ENCODE measurements around the gene ADAMTSL1.

ADAMTSL1 gene

GRCh38 chr9:18542837-18543405 is 69.0 kb downstream of the ADAMTSL1 start:
- Histone ChIP-seq H3K9ac (ENCODE audit: low read depth, low read length) (peak overlapping the region; percentile 74), H3K4me3 (ENCODE audit: low read length) (peak overlapping the region; percentile 8)

GRCh38 chr9:18543406-18544192 is 69.6 kb downstream of the ADAMTSL1 start:
- Histone ChIP-seq H3K9ac (ENCODE audit: low read depth, low read length) (peak overlapping the region; percentile 78), H3K4me1 (ENCODE audit: control insufficient read depth, insufficient read depth, low read length) (peaks cover 50% of the 10 kb centered on the region)

More at GRCh38 chr9:18542837-18543405, 69.0 kb downstream of the ADAMTSL1 start:
- H3K4me1 ChIP-seq (ENCODE audit: control insufficient read depth, insufficient read depth, low read length) = peaks cover 48% of the 10 kb centered on the region
- peak overlapping the region; percentile 63 for H3K4me2 ChIP-seq (ENCODE audit: low read length)
- H3K27me3 ChIP-seq (ENCODE audit: control insufficient read depth, insufficient read depth, low read length) = no peaks in the 10 kb centered on the region
- H3K36me3 ChIP-seq (ENCODE audit: insufficient read depth, low read length) = peaks cover 30% of the 10 kb centered on the region
- no peaks in the 10 kb centered on the region for H3K9me3 ChIP-seq (replicated peaks; ENCODE audit: low read length)

GRCh38 chr9:18544456-18544855 is 70.5 kb downstream of the ADAMTSL1 start:
- peak overlapping the region; percentile 78 for H3K9ac ChIP-seq (ENCODE audit: low read depth, low read length)
- no peaks in the 10 kb centered on the region for H3K27me3 ChIP-seq (ENCODE audit: control insufficient read depth, insufficient read depth, low read length)
- H3K36me3 ChIP-seq (ENCODE audit: insufficient read depth, low read length) = peaks cover 14% of the 10 kb centered on the region
- no peaks in the 10 kb centered on the region for H3K9me3 ChIP-seq (replicated peaks; ENCODE audit: low read length)
- H3K4me3 ChIP-seq (ENCODE audit: low read length) = no peak overlapping the region
- no peak overlapping the region for H3K4me2 ChIP-seq (ENCODE audit: low read length)
- peaks cover 50% of the 10 kb centered on the region for H3K4me1 ChIP-seq (ENCODE audit: control insufficient read depth, insufficient read depth, low read length)

More at GRCh38 chr9:18543406-18544192, 69.6 kb downstream of the ADAMTSL1 start:
- Histone ChIP-seq H3K27me3 (ENCODE audit: control insufficient read depth, insufficient read depth, low read length) (no peaks in the 10 kb centered on the region), H3K4me3 (ENCODE audit: low read length) (peak overlapping the region; percentile 8), H3K9me3 (replicated peaks; ENCODE audit: low read length) (no peaks in the 10 kb centered on the region), H3K36me3 (ENCODE audit: insufficient read depth, low read length) (peaks cover 23% of the 10 kb centered on the region), H3K4me2 (ENCODE audit: low read length) (peak overlapping the region; percentile 63)

- Histone ChIP-seq H3K9ac (ENCODE audit: low read depth, low read length) (no peak overlapping the region), H3K4me3 (ENCODE audit: low read length) (no peak overlapping the region), H3K36me3 (ENCODE audit: insufficient read depth, low read length) (peaks cover 7% of the 10 kb centered on the region), H3K4me1 (ENCODE audit: control insufficient read depth, insufficient read depth, low read length) (peaks cover 50% of the 10 kb centered on the region), H3K9me3 (replicated peaks; ENCODE audit: low read length) (no peaks in the 10 kb centered on the region), H3K27me3 (ENCODE audit: control insufficient read depth, insufficient read depth, low read length) (no peaks in the 10 kb centered on the region), H3K4me2 (ENCODE audit: low read length) (peak overlapping the region; percentile 4)
Observed at GRCh38 chr9:18545636-18546360, 71.8 kb downstream of the ADAMTSL1 start.

GRCh38 chr9:18548456-18548855 is 74.5 kb downstream of the ADAMTSL1 start:
- Histone ChIP-seq H3K36me3 (ENCODE audit: insufficient read depth, low read length) (peaks cover 6% of the 10 kb centered on the region), H3K27me3 (ENCODE audit: control insufficient read depth, insufficient read depth, low read length) (no peaks in the 10 kb centered on the region), H3K9ac (ENCODE audit: low read depth, low read length) (no peak overlapping the region), H3K4me1 (ENCODE audit: control insufficient read depth, insufficient read depth, low read length) (peaks cover 33% of the 10 kb centered on the region), H3K4me2 (ENCODE audit: low read length) (no peak overlapping the region), H3K9me3 (replicated peaks; ENCODE audit: low read length) (no peaks in the 10 kb centered on the region), H3K4me3 (ENCODE audit: low read length) (no peak overlapping the region)

GRCh38 chr9:18549772-18550171 is 75.8 kb downstream of the ADAMTSL1 start:
- peaks cover 21% of the 10 kb centered on the region for H3K4me1 ChIP-seq (ENCODE audit: control insufficient read depth, insufficient read depth, low read length)
- H3K27me3 ChIP-seq (ENCODE audit: control insufficient read depth, insufficient read depth, low read length) = no peaks in the 10 kb centered on the region
- H3K9ac ChIP-seq (ENCODE audit: low read depth, low read length) = no peak overlapping the region
- peaks cover 6% of the 10 kb centered on the region for H3K36me3 ChIP-seq (ENCODE audit: insufficient read depth, low read length)
- H3K4me2 ChIP-seq (ENCODE audit: low read length) = no peak overlapping the region
- H3K9me3 ChIP-seq (replicated peaks; ENCODE audit: low read length) = no peaks in the 10 kb centered on the region
- H3K4me3 ChIP-seq (ENCODE audit: low read length) = no peak overlapping the region

- Histone ChIP-seq H3K4me1 (ENCODE audit: control insufficient read depth, insufficient read depth, low read length) (peaks cover 16% of the 10 kb centered on the region), H3K9me3 (replicated peaks; ENCODE audit: low read length) (no peaks in the 10 kb centered on the region), H3K4me3 (ENCODE audit: low read length) (no peak overlapping the region), H3K27me3 (ENCODE audit: control insufficient read depth, insufficient read depth, low read length) (no peaks in the 10 kb centered on the region), H3K36me3 (ENCODE audit: insufficient read depth, low read length) (peaks cover 6% of the 10 kb centered on the region), H3K4me2 (ENCODE audit: low read length) (no peak overlapping the region), H3K9ac (ENCODE audit: low read depth, low read length) (no peak overlapping the region)
Observed at GRCh38 chr9:18550286-18550685, 76.3 kb downstream of the ADAMTSL1 start.

GRCh38 chr9:18554244-18554643 is 80.3 kb downstream of the ADAMTSL1 start:
- H3K9me3 ChIP-seq (replicated peaks; ENCODE audit: low read length) = no peaks in the 10 kb centered on the region
- no peak overlapping the region for H3K9ac ChIP-seq (ENCODE audit: low read depth, low read length)
- H3K4me1 ChIP-seq (ENCODE audit: control insufficient read depth, insufficient read depth, low read length) = no peaks in the 10 kb centered on the region
- no peak overlapping the region for H3K4me3 ChIP-seq (ENCODE audit: low read length)
- peaks cover 6% of the 10 kb centered on the region for H3K36me3 ChIP-seq (ENCODE audit: insufficient read depth, low read length)
- no peaks in the 10 kb centered on the region for H3K27me3 ChIP-seq (ENCODE audit: control insufficient read depth, insufficient read depth, low read length)
- H3K4me2 ChIP-seq (ENCODE audit: low read length) = no peak overlapping the region

GRCh38 chr9:18555105-18555883 is 81.3 kb downstream of the ADAMTSL1 start:
- Histone ChIP-seq H3K36me3 (ENCODE audit: insufficient read depth, low read length) (peaks cover 3% of the 10 kb centered on the region), H3K4me3 (ENCODE audit: low read length) (no peak overlapping the region), H3K4me2 (ENCODE audit: low read length) (no peak overlapping the region), H3K9me3 (replicated peaks; ENCODE audit: low read length) (no peaks in the 10 kb centered on the region), H3K27me3 (ENCODE audit: control insufficient read depth, insufficient read depth, low read length) (no peaks in the 10 kb centered on the region), H3K4me1 (ENCODE audit: control insufficient read depth, insufficient read depth, low read length) (no peaks in the 10 kb centered on the region), H3K9ac (ENCODE audit: low read depth, low read length) (no peak overlapping the region)

- no peak overlapping the region for H3K4me3 ChIP-seq (ENCODE audit: low read length)
- H3K4me2 ChIP-seq (ENCODE audit: low read length) = no peak overlapping the region
- H3K4me1 ChIP-seq (ENCODE audit: control insufficient read depth, insufficient read depth, low read length) = peaks cover 30% of the 10 kb centered on the region
Observed at GRCh38 chr9:18564018-18564880, 90.3 kb downstream of the ADAMTSL1 start.

More at GRCh38 chr9:18564018-18564880, 90.3 kb downstream of the ADAMTSL1 start:
- Histone ChIP-seq H3K36me3 (ENCODE audit: insufficient read depth, low read length) (no peaks in the 10 kb centered on the region), H3K9me3 (replicated peaks; ENCODE audit: low read length) (no peaks in the 10 kb centered on the region), H3K9ac (ENCODE audit: low read depth, low read length) (no peak overlapping the region), H3K27me3 (ENCODE audit: control insufficient read depth, insufficient read depth, low read length) (no peaks in the 10 kb centered on the region)
